NCI-H345 (cell line): ENCODE measurements around the gene CTDSP2.
A peak's percentile ranks its signal among the peaks of the same experiment; 100 is the strongest.
"Not testable (repeated sequence)": the region's sequence is repeated elsewhere in the genome, so short reads cannot be mapped to it uniquely, and the experiment has no call there.

Experiments used
- DNase-seq: peaks from one replicate; lab custom pipeline; 2025; lab: John Stamatoyannopoulos, UW

Gene CTDSP2, protein sequence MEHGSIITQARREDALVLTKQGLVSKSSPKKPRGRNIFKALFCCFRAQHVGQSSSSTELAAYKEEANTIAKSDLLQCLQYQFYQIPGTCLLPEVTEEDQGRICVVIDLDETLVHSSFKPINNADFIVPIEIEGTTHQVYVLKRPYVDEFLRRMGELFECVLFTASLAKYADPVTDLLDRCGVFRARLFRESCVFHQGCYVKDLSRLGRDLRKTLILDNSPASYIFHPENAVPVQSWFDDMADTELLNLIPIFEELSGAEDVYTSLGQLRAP

DNA sequence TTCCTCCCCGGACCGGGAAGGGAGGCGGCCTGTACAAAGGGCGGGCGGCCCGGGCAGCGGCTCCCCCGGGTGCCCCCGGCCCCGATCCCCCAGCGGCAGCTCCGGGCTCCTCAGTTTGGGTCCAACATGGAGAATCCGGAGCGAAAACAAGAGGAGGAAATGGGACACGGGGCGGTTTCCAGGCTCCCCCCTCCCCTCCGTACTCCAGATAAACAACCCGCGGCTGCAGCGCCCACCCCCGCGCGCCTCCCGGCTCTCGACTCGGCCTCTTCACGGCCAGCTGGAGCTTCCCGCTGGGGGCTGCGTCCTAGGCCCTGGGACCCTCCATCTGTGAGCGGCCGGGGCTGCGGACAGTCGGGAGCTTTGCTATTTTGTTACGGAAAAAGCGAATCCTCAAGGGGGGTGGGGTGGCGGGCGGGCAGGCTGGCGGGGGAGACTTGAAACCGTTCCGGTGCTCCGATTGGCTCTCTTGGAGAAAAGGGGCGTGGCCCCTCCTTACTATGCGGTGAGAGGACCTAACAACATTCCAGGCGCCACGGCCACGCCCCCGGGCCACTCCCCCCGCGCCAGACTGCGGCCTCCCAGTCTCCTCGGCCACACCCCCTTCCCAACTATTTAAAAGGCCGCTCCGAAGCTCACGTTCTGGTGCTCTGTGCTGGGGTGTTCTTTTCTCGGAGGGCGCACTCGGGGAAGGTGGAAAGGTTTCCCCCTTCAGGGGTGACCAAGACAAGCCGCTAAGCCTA, at the start of gene CTDSP2:
CTDSP2 (minus strand) TSS at position 153 of the 743 bp plus-strand sequence. CDS start 294 bp downstream, outside the sequence.
- DNase-seq: peak; percentile 98

DNA sequence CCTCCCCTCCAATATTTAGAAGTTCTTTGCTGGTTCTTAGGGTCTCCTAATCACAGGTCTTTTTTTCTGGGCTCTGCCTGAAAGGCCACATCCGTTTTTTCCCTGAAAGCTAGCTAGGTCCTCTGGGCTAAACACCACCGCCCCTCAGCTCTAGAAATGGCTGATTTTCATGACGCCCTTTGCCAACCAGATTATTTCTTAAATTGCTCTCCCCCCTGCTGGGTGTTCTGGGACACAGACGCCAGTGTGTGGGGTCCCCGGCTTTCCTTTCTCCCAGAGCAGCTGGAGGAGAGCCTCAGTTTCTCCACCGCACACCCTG, 49.5 kb upstream of the CTDSP2 start:
- DNase-seq: peak; percentile 23

DNA sequence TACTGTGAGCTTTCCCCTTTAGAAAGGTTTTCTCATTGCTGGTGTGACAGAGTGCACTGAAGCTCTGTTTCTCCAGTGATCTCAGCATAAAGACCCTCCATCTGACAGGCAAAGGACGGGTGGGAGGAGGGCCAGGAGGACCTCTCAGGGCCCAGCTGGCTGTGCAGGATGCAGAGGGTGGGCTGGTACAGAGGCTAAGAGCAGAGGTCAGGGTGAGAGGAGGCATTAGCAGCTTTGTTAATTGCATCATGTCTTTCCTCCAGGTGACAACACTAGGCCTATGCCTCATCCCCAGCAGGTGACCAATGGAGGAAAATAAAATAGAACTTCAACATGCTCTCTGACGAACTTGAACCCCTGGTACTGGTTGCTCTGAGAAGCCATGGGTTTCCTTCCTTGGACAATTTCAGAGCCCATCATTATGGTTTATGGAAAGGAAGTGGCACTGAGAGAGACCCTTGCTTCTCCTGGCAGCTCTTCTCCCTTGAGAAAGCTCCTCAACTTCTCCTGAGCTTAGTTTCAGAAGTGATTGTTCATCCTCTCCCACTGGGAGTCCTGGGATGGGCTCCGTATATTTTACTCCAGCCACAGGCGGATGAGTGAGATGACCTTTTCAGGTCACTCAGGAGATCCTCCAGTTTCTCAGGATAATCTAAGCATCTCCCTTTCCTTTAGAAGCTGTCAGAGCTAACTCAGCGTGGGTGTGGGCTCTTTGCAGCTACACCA, 49.0 kb upstream of the CTDSP2 start:
- no peak for DNase-seq

DNA sequence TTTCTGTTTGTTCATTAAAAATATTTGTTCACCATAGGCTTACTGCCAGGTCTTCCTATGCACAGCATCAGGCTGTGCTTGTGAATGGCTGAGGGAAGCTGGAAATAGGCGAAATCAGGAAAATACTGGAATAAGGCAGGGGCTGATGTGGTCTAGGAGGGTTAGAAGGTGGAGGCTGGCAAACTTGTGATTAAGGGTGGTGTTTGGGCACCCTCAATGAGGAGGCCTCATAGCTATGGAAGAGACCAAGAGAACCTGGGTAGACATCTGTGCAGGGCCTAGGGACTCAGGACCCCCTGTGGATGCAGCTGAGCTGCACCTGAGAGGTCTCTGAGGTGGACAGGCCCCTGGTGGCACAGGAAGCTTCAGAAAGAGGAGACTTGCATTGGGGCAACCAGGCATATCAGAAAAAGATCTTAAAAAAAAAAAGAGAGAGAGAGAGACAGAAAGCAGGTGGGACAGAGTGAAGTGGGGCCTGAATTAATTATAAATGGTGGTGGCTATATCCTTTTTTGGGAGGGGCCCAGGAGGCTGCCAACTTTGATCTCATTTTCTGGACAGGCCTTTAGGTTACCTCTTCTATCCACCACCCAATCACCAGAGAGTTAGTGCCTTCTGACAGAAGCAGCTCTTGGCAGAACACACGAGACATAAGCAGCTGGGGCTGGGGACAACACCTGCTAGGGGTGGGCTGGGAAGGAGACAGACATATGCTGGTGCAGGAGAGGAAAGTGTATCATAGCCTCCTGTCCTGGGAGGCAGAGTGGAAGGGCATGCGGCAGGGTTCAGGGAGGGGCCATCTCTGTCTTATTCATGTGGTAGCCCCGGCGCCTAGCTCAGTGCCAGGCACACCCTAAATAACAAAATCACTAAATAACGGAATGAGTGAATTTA, 48.1 kb upstream of the CTDSP2 start:
- DNase-seq: peak; percentile 12

DNA sequence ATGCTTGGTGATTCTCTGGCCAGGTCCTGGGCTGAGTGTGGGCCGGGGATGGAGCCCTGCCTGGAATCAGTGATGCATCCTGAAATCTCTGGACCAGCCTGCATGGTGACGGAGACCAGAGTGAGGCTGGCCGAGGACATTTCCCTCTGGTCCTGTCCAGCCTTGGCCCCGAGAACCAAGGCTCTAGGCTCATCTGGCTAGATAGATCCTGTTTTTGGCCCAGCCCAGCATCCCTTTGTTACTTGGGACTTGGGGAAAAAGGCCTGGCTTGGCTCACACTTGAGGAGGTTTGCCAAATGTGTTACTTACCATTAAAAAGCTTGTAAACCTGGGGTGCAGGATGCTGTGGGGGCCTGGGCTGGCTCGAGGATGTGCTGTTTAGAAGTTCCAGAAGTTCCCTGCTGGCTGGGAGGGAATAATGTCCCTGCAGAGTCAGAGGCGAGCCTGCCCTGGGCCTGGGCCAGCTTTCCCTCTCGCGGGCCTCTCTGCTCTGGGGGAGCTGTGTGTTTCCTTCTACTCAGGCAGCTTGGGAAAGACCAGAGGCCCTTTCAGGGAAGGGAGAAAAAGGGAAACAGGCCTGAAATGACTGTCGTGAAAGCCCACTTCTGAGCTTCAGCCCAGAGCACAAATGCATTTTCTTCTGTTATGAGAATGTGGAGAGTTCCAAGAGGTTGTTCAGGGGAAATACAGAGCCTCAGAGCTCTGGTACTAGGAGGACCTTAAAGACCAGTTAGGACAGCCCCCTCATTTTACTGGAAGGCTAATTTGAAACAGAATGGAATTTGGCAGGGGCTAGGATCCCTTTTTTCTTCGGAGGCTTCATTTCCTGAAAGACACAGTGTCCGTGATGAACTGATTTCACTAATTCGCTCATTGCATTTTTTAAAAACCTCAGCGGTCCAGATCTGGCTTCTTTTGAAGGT, 47.2 kb upstream of the CTDSP2 start:
- DNase-seq: no peak

DNA sequence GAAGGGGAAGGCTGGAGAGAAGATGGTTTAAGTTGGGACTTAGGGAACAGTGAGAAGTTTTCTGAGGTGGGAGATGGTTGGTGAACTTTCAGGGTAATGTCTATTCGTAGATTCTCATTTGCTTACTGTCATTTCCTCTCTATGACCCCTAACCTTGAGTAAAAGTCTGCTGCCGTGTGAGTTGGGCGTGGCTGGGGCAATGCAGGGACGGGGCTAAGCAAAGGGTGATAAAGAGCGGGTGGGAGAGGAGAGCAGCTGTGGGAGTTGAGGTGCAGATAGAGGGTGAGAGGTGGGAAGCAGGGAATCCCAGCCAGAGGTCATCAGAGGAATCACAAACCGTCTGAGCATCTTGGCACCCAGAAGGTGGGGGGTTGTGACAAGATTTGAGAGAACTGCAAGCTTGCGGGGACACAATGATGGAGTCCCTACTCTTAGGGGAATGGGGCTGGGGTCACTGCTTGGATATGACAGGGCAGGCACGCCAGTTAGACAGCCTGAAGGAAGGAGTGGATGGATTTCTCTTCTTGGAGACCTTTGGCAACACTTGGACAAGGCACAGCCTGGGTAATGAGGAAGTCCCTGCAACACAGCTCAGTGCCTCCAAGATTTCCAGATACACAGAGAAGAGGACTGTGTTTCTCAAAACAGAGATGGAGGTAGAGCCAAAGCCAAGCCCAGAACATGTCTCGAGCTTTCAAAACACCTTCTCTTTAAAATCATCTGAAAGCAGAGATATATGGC, 45.9 kb upstream of the CTDSP2 start:
- DNase-seq: no peak

DNA sequence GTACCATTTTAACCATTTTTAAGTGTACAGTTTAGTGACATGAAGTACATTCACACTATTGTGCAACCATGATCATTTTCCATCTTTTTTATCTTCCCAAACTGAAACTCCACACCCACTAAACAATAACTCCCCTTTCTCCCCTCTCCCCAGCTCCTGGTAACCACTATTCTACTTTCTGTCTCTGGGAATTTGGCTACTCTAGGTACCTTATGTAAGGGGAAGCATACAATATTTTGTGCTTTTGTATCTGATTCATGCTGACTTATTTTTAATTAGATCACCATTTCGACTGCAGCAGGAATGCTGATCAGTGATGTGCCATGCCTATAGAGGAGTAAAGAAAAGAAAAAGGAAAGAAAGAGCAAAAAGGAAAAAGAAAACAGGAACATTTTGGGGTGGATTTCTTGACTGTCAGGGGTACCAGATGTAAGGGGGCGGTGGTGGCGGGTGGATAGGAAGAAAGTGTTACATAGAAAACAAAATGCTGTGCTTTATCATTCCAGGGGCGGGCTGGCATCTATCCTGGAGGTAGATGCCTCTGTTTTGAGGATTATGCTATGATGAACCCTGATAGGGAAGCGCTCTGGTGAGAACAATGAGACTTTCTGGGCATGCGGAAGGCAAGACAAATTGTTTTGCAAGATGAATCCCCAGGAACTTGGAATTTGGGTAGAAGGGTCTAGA, 45.2 kb upstream of the CTDSP2 start:
- DNase-seq: no peak

DNA sequence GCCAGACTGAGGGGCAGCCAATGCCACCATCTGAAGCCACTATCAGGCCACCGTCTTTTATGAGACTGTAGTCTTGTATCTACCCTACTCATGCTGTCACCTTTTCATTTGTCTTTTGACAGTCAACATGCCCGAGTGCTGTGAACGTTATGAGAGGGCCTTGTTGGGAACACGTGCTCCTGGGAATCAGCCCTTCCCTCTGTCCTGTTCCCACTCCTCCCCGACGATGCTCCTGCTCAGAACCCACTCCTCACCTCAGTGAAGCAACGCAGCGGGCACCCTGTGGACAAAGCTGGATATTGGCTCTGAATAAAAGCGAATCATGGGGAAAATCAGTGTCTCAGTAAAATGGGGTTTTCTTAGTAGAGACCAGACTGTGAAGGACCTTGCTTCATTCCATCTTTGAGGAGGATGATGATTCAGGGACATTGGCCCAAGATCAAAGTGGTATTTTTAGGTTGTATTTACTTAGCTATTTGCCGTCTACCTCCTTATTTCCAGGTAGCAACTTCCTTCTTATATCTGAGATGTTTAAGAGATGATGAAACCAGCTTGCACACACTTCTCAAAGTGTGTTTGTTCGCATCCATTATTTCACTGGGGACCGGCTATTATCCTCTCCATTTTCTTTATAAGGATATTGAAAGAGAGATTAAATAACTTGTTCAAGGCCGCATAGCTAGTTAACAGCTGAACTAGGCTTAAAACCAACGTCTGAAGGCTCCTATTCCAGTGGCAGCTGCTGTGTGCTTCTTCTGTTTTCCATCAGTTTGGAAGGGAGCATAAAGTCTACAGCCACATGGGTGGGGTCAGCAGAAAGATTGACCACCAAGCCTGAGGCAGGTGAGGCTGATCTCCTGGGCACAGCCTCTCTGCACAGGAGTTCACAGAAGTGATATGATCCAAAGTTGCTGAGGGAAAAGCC, 43.9 kb upstream of the CTDSP2 start:
- no peak for DNase-seq

DNA sequence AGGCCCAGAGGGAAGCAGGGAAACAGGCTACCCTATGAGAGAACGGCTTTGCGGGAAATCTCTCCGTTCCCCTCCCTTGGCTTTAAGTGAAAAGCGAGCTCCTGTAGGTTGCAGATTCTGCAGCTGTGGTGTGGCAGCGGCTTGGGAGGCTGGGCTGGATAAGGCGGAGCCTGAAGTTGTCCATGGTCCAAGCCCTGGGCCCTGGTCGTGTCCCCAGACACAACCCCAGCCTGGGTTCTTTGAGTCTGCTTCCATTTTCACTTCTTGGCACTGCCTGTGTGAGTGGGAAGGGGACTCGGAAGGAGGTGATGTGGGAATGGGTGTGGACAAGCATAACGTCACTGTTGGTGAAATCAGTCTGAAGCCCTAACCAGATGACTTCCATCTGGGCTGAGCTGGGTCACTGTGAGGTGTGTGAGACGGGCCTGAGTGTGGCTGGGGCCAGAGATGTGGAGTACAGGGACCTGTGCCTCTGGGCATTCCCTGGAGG, 43.0 kb upstream of the CTDSP2 start:
- DNase-seq: no peak

DNA sequence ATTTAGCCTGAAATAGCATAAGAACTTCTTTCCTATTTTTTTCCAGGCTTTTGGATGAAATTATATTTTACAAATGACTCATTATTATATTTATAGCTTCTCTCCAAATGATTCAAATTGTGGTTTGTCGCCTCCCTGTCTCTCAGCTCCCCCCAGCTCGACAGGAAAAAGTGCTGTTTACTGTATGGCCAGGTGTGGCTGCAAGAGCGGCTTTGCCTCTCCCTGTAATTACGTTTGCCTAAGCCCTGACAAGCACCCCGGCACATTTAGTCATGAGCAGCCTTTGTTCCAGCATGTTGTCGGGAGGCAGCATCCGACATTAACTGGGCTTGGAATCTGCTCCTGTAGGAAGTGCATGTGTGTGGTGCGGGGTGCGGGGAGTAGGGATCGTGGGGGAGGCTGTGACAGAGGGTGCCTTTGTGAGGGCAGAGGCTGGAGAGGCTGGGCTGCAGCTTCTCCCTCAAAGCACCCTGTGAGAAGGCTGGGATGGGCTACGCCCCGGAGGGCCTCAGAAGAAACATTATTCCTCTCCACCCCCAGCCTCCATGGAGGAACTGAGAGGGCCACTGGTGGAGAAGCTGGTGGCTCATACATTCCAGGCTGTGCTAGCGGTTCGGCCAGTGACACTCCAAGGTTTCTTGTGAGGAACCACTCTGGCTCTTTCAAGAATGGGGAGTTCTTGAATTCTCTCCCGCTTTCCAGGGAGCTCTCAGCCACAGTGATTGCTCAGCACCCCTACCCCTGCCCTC, 42.1 kb upstream of the CTDSP2 start:
- peak; percentile 86 for DNase-seq

DNA sequence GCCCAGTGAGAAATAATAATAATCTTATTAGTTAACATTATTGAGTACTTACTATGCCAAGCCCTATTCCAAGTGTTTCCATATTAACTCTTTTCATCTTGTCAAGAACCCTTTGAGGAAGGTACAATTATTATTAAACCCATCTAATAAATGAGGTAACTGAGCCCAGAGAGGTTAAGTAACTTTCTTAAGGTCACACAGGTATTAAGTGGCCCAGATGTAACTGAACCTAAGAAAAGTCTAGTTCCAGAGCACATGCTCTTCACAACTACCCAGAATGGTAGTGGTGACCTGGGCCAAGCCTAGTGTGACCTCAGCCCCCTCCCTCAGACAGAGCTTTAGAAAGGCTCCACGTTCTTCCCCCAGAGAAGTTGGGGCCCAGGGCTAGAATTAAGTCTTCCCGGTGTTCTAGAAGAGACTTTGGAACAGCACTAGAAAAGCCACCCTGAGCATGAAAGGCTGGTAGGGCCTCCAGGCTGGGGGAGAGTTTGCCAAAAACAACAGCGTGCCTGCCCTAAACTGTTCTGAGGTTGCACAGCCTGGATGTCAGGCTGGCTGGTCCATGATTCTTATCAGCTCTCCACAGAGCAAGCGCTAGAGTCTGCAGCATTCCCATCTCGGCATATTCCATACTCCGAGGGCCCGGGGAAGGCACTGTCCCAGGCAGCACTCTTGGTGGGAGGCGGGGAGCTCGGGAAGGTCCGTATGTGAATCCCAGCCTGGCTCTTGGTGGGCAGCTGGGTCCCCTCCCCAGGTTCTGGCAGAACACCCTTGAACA, 41.3 kb upstream of the CTDSP2 start:
- DNase-seq: peak; percentile 42

DNA sequence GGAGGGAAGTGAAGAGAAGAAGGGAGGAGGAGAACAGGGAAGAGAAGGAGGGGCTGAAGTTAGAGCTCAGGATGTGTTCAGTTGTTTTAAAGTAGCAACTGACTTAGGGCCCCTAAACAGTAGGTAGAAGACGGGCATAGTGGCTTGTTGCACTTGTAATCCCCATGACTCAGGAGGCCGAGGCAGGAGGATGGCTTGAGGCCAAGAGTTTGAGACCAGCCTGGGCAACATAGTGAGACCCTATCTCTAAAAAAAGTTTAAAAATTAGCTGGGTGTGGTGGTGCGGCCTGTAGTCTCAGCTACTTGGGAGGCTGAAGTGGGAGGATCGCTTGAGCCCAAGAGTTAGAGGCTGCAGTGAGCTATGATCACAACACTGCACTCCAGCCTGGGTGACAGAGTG, 40.4 kb upstream of the CTDSP2 start:
- not testable (repeated sequence) for DNase-seq

DNA sequence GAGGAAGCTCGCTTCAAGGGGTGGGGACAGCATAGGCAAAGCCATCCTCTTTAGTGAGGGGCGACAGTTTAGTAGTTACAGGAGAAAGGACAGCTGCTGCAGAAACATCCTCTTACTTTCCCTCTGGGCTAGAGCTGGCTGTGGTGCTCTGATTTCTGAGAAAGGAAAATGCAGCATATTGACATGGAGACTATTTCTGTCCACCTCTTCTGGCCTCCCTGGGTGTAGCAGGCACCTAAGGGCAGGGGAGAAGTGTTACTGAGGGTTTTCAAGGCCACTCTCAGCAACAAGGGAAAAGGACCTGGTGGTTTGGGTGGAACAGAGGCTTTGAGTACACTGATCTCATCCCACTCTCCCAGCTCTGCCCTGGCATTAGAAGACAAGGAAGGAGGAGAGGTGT, 40.0 kb upstream of the CTDSP2 start:
- DNase-seq: no peak

DNA sequence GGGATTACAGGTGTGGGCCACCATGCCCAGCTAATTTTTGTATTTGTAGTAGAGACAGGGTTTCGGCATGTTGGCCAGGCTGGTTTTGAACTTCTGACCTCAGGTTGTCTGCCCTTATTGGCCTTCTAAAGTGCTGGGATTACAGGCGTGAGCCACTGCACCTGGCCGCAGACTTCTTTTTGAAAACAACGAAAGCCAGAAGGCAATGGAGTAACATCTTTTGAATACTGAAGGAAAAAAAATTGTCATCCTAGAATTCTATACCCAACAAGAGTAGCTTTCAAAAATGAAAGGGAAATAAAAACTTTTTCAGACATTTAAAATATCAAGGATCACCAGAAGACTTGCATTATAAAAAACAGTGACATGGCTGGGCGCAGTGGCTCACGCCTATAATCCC, 38.7 kb upstream of the CTDSP2 start:
- no peak for DNase-seq

DNA sequence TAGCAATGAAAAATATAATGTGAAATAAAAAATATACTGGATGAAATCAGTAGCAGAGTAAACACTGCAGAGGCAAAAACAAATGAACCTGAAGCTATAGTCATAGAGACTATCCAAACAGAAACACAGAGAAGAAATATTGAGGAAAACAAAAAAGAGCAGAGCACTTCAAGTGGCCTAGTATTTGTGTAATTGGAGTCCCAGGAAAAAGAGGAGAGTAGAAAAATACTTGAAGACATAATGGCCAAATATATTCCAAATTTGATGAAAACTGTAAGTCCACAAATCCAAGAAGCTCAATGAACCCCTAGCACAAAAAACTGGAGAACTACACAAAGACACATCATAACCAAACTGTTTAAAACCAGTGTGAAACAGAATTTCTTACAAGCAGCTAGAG, 37.2 kb upstream of the CTDSP2 start:
- DNase-seq: no peak

DNA sequence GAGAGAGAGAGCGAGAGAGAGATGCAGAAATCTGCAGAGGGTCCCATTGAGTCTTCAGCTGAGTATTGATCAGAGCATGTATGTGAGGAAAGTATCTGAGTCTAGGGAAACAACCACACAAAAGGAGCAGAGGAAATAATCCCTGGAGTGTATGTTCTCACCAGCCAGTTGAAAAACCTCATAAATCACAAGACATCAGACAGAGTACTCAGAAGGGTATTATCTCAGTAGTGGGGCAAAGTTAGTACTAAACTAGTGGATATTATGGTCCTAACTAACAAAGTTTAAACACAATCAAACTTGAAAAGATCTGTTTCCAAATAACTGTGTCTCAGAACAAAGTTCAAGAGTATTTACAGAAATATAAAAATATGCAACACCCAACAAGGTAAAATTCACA, 36.5 kb upstream of the CTDSP2 start:
- no peak for DNase-seq

DNA sequence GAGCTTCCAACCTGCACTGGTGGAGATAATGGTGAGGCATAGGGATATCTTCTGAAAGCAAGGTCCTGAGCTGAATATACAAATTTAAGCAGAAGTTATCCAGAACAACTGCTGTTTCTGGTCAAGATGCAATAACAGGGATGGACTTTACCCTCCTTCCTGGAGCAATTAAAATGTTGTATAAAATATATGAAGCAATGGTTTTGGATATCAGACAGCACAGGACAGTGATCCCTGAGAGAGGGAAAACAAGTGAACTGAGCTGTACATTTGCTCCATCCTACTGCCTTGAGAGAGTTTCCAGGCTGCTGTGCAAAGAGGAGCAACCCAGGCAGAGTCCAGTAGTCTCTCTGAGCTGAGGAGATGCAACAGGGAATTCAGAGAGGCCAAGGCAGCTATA, 36.0 kb upstream of the CTDSP2 start:
- DNase-seq: no peak
